GM12873 (cell line): Measurements from ENCODE around the gene STYXL1.

Experiments
- TF ChIP-seq, protein P1 (sequence below): IDR thresholded peaks from 2 replicates; pipeline ENCODE4 v1.5.1; 2012; ENCODE audit warnings: low read depth, mild to moderate bottlenecking, moderate library complexity, low read length, control low read depth; ENCODE audit not compliant: insufficient read depth; ENCODE audit errors: missing control alignments

Gene STYXL1

DNA sequence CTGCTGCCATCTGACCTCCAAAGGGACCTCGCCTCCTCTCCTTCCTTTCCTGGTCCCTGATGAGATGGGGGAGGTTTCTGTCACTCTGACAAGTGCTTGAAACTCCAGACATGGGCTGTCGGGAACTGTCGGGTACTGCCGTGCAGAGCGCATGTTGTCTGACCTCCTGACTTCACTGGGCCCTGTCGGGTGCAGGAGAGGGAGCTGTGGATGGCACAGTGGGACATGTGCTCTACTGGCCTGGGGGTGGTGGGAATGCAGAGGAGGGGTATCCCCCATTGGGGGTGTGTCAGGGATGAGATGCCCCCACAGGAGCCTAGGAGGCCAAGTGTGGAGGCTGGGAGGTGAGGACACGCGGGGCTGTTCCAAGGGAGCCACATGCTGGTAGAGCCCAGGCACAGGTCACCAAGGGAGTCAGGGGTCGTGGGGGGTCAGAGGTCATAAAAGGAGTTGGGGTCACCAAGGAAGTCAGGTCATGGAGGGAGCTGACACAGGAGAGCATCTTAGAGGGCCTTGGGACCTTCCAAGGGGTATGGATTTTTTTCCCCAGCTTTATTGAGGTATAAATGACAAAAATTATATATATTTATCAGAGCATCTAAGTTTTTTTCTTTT lies 84.3 kb downstream of the STYXL1 start:
- TF ChIP-seq, protein P1, sequence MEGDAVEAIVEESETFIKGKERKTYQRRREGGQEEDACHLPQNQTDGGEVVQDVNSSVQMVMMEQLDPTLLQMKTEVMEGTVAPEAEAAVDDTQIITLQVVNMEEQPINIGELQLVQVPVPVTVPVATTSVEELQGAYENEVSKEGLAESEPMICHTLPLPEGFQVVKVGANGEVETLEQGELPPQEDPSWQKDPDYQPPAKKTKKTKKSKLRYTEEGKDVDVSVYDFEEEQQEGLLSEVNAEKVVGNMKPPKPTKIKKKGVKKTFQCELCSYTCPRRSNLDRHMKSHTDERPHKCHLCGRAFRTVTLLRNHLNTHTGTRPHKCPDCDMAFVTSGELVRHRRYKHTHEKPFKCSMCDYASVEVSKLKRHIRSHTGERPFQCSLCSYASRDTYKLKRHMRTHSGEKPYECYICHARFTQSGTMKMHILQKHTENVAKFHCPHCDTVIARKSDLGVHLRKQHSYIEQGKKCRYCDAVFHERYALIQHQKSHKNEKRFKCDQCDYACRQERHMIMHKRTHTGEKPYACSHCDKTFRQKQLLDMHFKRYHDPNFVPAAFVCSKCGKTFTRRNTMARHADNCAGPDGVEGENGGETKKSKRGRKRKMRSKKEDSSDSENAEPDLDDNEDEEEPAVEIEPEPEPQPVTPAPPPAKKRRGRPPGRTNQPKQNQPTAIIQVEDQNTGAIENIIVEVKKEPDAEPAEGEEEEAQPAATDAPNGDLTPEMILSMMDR, result no peak

GRCh38 chr7:75962607-75963380 lies 85.0 kb downstream of the STYXL1 start:
- TF ChIP-seq, protein P1, result no peak

DNA sequence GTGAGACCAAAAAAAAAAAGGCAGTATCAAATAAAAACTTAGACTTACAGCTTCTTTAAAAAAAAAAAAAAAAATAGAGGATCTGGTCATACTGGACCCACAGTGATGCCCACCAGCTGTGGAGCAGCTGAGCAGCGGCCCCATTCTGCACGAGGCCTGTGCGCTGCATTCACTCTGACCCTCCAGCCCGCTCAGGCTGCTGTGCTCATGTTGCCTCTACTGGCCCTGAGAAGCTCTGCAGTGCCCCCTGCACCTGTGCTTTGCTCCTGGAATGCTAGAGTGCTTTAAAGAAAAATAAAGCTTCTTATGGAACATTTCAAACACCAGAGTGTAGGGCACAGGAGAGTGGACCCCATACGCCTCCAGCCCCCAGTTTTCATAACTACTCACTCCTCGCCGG lies 86.6 kb downstream of the STYXL1 start:
- TF ChIP-seq, protein P1, result peak; percentile 23

DNA sequence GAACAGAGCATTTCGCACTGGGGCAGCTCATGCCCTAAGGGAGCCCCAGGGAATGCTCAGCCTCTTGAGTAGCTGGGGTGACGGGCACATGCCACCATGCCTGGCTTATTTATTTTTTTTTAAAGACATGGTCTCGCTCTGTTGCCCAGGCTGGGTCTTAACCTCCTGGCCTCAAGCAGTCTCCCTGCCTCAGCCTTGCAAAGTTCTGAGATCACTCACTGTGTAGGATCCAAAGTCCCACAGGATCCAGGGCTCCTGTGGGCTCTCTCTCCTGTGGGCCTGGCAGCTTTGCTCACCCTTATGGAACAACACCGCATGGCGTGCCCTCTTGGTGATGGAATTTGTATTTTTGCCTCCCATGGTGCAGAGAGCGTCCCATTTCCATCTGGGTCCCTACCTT lies 87.4 kb downstream of the STYXL1 start:
- TF ChIP-seq, protein P1, result no peak

- TF ChIP-seq, protein P1, result no peak
Observed at GRCh38 chr7:75958802-75959543, 88.8 kb downstream of the STYXL1 start.

- TF ChIP-seq, protein P1, result no peak
Observed at GRCh38 chr7:75957021-75957736, 90.6 kb downstream of the STYXL1 start.
